ENCODE data around the gene SYNPO. TPM values are rescaled to one million over a fixed set of nuclear protein-coding genes. Genes with fewer than 3 reads are reported as not detected.

The SYNPO gene, protein sequence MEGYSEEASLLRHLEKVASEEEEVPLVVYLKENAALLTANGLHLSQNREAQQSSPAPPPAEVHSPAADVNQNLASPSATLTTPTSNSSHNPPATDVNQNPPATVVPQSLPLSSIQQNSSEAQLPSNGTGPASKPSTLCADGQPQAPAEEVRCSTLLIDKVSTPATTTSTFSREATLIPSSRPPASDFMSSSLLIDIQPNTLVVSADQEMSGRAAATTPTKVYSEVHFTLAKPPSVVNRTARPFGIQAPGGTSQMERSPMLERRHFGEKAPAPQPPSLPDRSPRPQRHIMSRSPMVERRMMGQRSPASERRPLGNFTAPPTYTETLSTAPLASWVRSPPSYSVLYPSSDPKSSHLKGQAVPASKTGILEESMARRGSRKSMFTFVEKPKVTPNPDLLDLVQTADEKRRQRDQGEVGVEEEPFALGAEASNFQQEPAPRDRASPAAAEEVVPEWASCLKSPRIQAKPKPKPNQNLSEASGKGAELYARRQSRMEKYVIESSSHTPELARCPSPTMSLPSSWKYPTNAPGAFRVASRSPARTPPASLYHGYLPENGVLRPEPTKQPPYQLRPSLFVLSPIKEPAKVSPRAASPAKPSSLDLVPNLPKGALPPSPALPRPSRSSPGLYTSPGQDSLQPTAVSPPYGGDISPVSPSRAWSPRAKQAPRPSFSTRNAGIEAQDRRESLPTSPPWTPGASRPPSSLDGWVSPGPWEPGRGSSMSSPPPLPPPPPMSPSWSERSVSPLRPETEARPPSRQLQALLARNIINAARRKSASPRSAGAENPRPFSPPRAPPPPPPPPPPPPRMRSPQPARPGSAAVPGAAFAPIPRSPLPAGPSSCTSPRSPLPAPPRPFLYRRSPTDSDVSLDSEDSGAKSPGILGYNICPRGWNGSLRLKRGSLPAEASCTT
- 10 to 100 TPM; 23.3 to 68.3 (median 28.4) TPM for total RNA-seq
- polyA plus RNA-seq, result 10 to 100 TPM; 28.8 TPM

- DNase-seq, result peak in 3 of 6 donors; percentile 46 to 67 (median 47)
- Histone ChIP-seq H3K4me1 (peaks cover 34 to 85% (median 38%) of the 10 kb centered on the region in 3 donors), H3K27me3 (no peaks in the 10 kb centered on the region), H3K9me3 (no peaks in the 10 kb centered on the region), H3K27ac (peak within 1 kb of the TSS; percentile 41 to 90 (median 77)), H3K4me3 (peak within 1 kb of the TSS in 2 of 4 donors; percentile 12 to 29), H3K36me3 (no peaks in the 10 kb centered on the region)
- ATAC-seq, result peak; percentile 32 to 67 (median 34)
- TF ChIP-seq CTCF (IDR thresholded peaks at IDR 0.05), result no peak
- intact Hi-C loops (cut with DNase I), result no loop called here
- FAIRE-seq, result no peak
- WGBS, 2 donors, result 43 to 46% methylated on average over 14 of the region's 14 CpGs
These were observed at the start of gene SYNPO for GRCh38 chr5:150640311-150641005. Gene SYNPO, plus strand, starts transcription at chr5:150640660. Its CDS starts 7,616 bp downstream, at chr5:150648276.

DNA sequence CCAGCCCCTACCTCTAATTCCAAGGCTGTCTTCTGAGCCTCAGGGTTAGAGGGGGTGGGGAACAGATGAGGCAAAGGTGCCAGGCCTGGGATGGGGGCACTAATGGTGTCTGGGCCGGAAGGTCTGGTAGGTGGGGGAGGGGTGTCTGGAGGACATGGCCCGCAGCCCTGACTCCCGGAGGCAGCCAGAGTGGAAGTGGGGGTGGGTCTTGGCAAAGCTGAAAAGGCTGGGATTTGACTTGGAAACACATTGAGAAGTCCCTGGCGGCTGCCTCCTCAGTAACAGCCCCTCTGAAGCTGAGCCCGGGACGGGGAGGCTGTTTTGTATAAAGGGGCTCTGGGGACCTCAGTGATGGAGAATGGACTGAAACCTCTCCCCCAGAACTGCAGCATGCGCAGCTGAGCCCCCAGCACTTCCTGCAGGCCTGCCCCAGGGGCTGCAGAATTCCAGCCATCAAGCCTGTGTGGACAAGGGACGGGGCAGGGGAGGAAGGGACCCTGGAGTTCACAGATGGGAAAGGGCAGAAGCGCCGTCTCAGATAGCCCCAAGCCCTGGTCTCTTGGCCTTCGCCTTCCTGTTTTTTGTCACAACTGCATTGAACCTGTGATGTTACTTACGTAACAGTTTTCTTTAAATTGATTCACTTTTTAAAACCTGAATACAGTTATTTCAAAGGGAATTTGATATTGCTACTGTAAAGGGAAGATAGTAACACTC, 49.3 kb upstream of the SYNPO start:
- Histone ChIP-seq H3K27ac (no peak overlapping the region), H3K27me3 (no peaks in the 10 kb centered on the region), H3K4me1 (peaks cover 0 to 13% (median 0%) of the 10 kb centered on the region in 3 donors), H3K9me3 (no peaks in the 10 kb centered on the region), H3K4me3 (no peak overlapping the region), H3K36me3 (no peaks in the 10 kb centered on the region)
- ATAC-seq, result peak in 2 of 4 donors; percentile 10 to 11
- peak in 1 of 6 donors; percentile 43 for DNase-seq
- FAIRE-seq, result peak; percentile 29
- intact Hi-C loops (cut with DNase I), result no loop called here
- TF ChIP-seq CTCF (IDR thresholded peaks at IDR 0.05), result no peak
- WGBS, 2 donors, result 64 to 66% methylated on average over 12 of the region's 12 CpGs

DNA sequence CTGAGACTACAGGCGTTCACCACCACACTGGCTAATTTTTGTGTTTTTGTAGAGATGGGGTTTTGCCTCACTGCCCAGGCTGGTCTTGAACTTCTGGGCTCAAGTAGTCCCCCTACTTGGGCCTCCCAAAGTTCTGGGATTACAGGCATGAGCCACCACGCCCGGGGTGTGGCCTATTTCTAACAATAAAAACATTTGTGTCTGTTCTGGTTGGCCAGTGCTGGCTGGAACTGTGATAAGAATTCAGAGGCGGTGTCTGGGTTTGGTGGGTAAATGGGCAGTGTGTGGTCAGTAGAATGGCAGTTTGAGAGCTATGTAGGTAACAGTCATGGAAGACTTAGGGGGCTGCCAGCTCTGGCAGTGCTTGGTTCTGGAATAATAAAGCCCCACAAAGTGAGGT, 46.9 kb upstream of the SYNPO start:
- H3K27me3 ChIP-seq, result no peaks in the 10 kb centered on the region
- no peaks in the 10 kb centered on the region for H3K36me3 ChIP-seq
- ATAC-seq, result no peak
- WGBS, 2 donors, result 80 to 95% methylated on average over 4 of the region's 4 CpGs
- intact Hi-C loops (cut with DNase I), result no loop called here
- DNase-seq, result no peak
- H3K27ac ChIP-seq, result no peak overlapping the region
- FAIRE-seq, result no peak
- no peaks in the 10 kb centered on the region for H3K9me3 ChIP-seq
- TF ChIP-seq CTCF (IDR thresholded peaks at IDR 0.05), result no peak
- peaks cover 0 to 13% (median 0%) of the 10 kb centered on the region in 3 donors for H3K4me1 ChIP-seq
- H3K4me3 ChIP-seq, result no peak overlapping the region

DNA sequence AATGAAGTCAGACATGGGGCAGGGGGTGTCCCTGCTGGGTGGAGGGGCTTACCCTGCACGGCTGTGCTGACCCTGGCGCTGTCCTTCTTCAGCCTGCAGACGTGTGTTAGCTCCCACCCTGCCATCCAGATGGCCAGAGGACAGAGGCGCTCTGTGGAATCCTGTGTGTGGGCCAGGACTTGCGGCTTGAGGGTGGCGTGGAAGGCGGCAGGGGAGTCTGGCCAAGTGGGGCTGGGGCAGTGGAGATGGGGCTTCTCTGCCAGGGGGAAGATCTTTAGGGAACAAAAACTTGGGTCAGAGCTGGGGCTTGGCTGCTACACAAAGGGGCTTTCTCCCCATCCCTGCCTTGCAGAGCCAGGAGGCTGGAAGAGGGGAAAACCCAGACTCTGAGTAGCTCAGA, 46.5 kb upstream of the SYNPO start:
- Histone ChIP-seq H3K27ac (peak overlapping the region in 1 of 4 donors; percentile 41), H3K9me3 (no peaks in the 10 kb centered on the region), H3K4me1 (peaks cover 0 to 13% (median 0%) of the 10 kb centered on the region in 3 donors), H3K36me3 (no peaks in the 10 kb centered on the region), H3K4me3 (no peak overlapping the region), H3K27me3 (no peaks in the 10 kb centered on the region)
- no peak for ATAC-seq
- no peak for FAIRE-seq
- no peak for TF ChIP-seq CTCF (IDR thresholded peaks at IDR 0.05)
- no peak for DNase-seq
- intact Hi-C loops (cut with DNase I), result no loop called here
- WGBS, 2 donors, result 87 to 90% methylated on average over 7 of the region's 7 CpGs

All from pancreas (tissue), 10 donors.